ENCODE data around the gene PALM2AKAP2.

Gene PALM2AKAP2

DNA sequence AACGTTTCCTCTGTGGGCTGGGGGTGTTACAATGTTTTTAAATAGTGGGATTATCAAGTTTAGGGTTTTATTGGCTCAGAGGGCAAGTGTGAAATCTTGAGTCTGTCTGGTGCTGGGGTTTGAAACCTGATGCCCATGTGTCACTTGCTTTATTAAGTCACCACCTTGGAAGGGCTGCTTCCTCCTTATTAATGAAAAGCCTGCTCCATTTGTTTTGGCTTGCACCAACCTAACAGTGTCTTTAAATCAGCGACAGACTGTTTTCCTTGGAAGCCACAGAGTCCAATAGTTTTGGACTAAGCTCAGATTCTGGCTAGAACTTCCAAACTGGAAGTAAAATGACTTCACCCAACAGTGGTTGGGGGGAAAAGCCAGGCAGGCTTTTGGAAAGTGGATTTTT lies 10.7 kb upstream of the PALM2AKAP2 start:
- Histone ChIP-seq H3K27ac (ENCODE audit: insufficient read depth, low read length, poor library complexity, severe bottlenecking) (no peak overlapping the region), H3K36me3 (ENCODE audit: control insufficient read depth, insufficient read depth, low read length) (no peaks in the 10 kb centered on the region), H3K27me3 (replicated peaks; ENCODE audit: control insufficient read depth, insufficient read depth, low read length, poor library complexity, severe bottlenecking) (no peaks in the 10 kb centered on the region), H3K9me3 (ENCODE audit: control insufficient read depth, low read length) (no peaks in the 10 kb centered on the region), H3K4me1 (ENCODE audit: control insufficient read depth, insufficient read depth, low read length, poor library complexity, severe bottlenecking) (no peaks in the 10 kb centered on the region), H3K4me3 (ENCODE audit: insufficient read depth, low read depth, low read length, poor library complexity, severe bottlenecking) (no peak overlapping the region)
- no peak for DNase-seq

DNA sequence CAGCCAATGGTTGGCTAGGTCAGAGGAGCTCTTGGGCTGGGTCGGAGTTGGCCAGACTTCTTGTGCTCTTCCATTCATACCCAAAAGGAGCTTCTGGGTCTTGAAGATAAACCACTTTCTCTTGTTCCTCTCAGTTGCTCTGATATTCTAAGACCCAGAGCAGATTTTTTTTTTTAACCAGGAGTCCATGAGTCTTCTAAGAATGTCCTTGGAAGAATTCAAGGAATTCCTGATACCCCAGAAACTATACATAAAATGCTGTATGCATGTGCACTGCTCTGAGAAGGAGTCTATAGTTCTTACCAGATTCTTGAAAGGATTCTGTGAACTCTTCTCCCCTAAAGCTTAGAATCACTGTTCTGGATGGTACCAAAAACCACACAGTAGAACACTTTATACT lies 9.9 kb upstream of the PALM2AKAP2 start:
- Histone ChIP-seq H3K4me1 (ENCODE audit: control insufficient read depth, insufficient read depth, low read length, poor library complexity, severe bottlenecking) (no peaks in the 10 kb centered on the region), H3K9me3 (ENCODE audit: control insufficient read depth, low read length) (no peaks in the 10 kb centered on the region), H3K27ac (ENCODE audit: insufficient read depth, low read length, poor library complexity, severe bottlenecking) (no peak overlapping the region), H3K4me3 (ENCODE audit: insufficient read depth, low read depth, low read length, poor library complexity, severe bottlenecking) (no peak overlapping the region), H3K27me3 (replicated peaks; ENCODE audit: control insufficient read depth, insufficient read depth, low read length, poor library complexity, severe bottlenecking) (no peaks in the 10 kb centered on the region), H3K36me3 (ENCODE audit: control insufficient read depth, insufficient read depth, low read length) (no peaks in the 10 kb centered on the region)
- no peak for DNase-seq

DNA sequence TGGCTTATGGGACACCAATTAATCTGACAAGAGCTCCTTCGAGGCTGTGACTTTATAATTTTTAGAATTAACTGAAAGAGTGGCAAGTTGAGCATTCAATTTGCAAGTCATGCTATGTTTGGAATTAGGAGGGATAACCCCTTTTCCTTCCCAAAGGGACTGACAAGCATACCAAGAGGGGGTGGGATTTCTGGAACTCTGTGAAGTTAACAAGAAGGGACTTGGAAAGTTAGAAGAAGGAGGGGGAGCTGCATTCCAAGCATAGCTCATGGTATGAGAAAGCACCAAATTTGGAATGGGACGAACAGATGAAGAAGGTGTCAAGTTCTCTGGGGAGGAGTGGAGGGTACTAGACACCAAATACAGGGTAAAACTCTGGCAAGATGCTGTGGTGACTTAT lies 8.9 kb upstream of the PALM2AKAP2 start:
- no peak for DNase-seq

DNA sequence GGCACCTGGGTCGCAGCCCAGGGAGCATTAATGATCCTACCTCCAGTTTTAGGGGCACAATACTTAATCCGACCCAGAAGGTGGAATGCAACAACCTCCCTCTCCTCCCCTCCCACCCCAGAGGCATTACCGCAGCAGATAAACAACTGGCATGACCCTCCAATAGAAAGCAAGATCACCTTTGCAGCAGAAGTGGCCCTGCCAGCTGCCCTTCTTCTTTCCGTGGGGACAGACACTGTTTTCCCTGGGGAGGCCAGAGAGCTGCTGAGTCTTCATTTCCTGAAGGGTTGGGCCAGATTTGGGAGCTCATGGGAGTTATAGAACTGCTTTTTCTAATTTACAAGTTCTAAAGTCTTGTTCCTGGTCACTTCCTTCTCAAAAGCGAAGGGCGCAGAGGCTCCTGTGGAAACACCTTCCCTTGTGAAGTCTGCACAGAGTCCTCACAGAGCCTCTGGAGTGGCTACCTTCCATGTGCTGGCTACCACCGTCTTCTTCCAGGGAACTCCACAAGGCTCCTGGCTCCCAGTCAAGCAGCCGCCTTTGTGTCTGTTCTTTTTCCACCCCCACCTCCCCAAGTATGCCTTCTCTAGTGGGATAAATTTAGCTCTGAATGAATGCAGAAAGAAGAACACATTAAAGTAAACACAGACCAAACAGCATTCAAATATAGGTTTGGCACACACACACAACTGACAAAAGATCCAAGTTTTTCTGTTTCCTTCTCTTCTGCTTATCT lies 8.0 kb upstream of the PALM2AKAP2 start:
- Histone ChIP-seq H3K9me3 (ENCODE audit: control insufficient read depth, low read length) (no peaks in the 10 kb centered on the region), H3K4me1 (ENCODE audit: control insufficient read depth, insufficient read depth, low read length, poor library complexity, severe bottlenecking) (no peaks in the 10 kb centered on the region), H3K36me3 (ENCODE audit: control insufficient read depth, insufficient read depth, low read length) (no peaks in the 10 kb centered on the region), H3K27ac (ENCODE audit: insufficient read depth, low read length, poor library complexity, severe bottlenecking) (no peak overlapping the region), H3K27me3 (replicated peaks; ENCODE audit: control insufficient read depth, insufficient read depth, low read length, poor library complexity, severe bottlenecking) (no peaks in the 10 kb centered on the region), H3K4me3 (ENCODE audit: insufficient read depth, low read depth, low read length, poor library complexity, severe bottlenecking) (no peak overlapping the region)
- DNase-seq = no peak

More for the DNA sequence above, 8.9 kb upstream of the PALM2AKAP2 start:
- no peaks in the 10 kb centered on the region for H3K9me3 ChIP-seq (ENCODE audit: control insufficient read depth, low read length)
- H3K36me3 ChIP-seq (ENCODE audit: control insufficient read depth, insufficient read depth, low read length) = no peaks in the 10 kb centered on the region
- H3K4me3 ChIP-seq (ENCODE audit: insufficient read depth, low read depth, low read length, poor library complexity, severe bottlenecking) = no peak overlapping the region
- no peak overlapping the region for H3K27ac ChIP-seq (ENCODE audit: insufficient read depth, low read length, poor library complexity, severe bottlenecking)
- no peaks in the 10 kb centered on the region for H3K4me1 ChIP-seq (ENCODE audit: control insufficient read depth, insufficient read depth, low read length, poor library complexity, severe bottlenecking)
- H3K27me3 ChIP-seq (replicated peaks; ENCODE audit: control insufficient read depth, insufficient read depth, low read length, poor library complexity, severe bottlenecking) = no peaks in the 10 kb centered on the region

- H3K27ac ChIP-seq (ENCODE audit: insufficient read depth, low read length, poor library complexity, severe bottlenecking) = no peak overlapping the region
- no peaks in the 10 kb centered on the region for H3K9me3 ChIP-seq (ENCODE audit: control insufficient read depth, low read length)
- no peaks in the 10 kb centered on the region for H3K4me1 ChIP-seq (ENCODE audit: control insufficient read depth, insufficient read depth, low read length, poor library complexity, severe bottlenecking)
- no peak overlapping the region for H3K4me3 ChIP-seq (ENCODE audit: insufficient read depth, low read depth, low read length, poor library complexity, severe bottlenecking)
- no peaks in the 10 kb centered on the region for H3K36me3 ChIP-seq (ENCODE audit: control insufficient read depth, insufficient read depth, low read length)
- DNase-seq = no peak
- no peaks in the 10 kb centered on the region for H3K27me3 ChIP-seq (replicated peaks; ENCODE audit: control insufficient read depth, insufficient read depth, low read length, poor library complexity, severe bottlenecking)
These were observed 4.5 kb upstream of the PALM2AKAP2 start for GRCh38 chr9:109775516-109775915.

DNA sequence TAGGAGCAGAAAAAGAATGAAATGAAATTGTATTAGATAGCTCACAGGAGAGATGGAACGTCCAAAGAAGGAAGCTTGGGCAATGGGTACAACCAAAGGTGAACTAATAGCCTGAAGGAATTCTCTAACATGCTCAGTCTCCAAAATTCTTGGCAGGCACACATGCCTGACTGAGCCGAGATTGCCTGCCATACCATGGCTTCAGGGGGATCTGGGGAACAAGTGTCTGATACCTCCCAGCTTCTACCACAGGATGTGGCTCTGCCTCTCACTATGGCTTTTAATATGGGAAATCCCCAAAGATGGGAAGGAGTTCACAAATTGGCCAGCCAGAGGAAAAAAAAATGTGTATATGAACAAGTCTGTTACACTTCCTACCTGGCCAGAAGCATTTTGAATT lies 3.6 kb upstream of the PALM2AKAP2 start:
- H3K36me3 ChIP-seq (ENCODE audit: control insufficient read depth, insufficient read depth, low read length) = no peaks in the 10 kb centered on the region
- no peak for DNase-seq
- H3K27me3 ChIP-seq (replicated peaks; ENCODE audit: control insufficient read depth, insufficient read depth, low read length, poor library complexity, severe bottlenecking) = no peaks in the 10 kb centered on the region
- H3K9me3 ChIP-seq (ENCODE audit: control insufficient read depth, low read length) = no peaks in the 10 kb centered on the region
- no peak overlapping the region for H3K4me3 ChIP-seq (ENCODE audit: insufficient read depth, low read depth, low read length, poor library complexity, severe bottlenecking)
- no peak overlapping the region for H3K27ac ChIP-seq (ENCODE audit: insufficient read depth, low read length, poor library complexity, severe bottlenecking)
- no peaks in the 10 kb centered on the region for H3K4me1 ChIP-seq (ENCODE audit: control insufficient read depth, insufficient read depth, low read length, poor library complexity, severe bottlenecking)

DNA sequence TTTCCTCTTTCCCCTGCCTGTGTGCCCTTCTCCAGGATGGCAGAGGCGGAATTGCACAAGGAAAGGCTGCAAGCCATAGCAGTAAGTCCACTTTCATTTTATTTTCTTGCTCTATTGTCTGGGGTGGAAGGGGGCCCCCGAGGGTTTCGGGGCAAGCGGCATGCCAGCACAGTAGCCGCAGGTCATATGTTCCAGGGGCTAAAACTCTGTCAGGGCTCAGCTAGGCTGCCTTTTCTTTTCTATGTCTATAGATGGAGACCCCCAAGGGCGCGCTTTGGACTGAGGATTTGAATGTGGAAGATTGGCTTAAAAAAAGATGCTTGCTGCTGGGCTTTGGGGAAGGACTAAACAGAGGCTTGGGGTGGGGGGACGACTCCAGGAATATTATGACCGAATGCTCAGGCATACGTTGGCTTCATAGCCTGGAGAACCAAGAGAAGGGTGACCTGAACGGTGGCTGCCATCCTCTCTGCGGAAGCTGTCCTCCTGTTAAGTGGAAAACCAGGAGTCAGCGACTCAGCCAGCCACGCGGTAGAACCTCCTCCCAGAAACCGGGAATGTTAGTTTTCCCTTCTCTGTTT lies 545 bp downstream of the PALM2AKAP2 start:
- Histone ChIP-seq H3K27me3 (replicated peaks; ENCODE audit: control insufficient read depth, insufficient read depth, low read length, poor library complexity, severe bottlenecking) (no peaks in the 10 kb centered on the region), H3K36me3 (ENCODE audit: control insufficient read depth, insufficient read depth, low read length) (no peaks in the 10 kb centered on the region), H3K9me3 (ENCODE audit: control insufficient read depth, low read length) (no peaks in the 10 kb centered on the region), H3K4me1 (ENCODE audit: control insufficient read depth, insufficient read depth, low read length, poor library complexity, severe bottlenecking) (no peaks in the 10 kb centered on the region), H3K27ac (ENCODE audit: insufficient read depth, low read length, poor library complexity, severe bottlenecking) (no peak overlapping the region), H3K4me3 (ENCODE audit: insufficient read depth, low read depth, low read length, poor library complexity, severe bottlenecking) (no peak overlapping the region)
- no peak for DNase-seq

DNA sequence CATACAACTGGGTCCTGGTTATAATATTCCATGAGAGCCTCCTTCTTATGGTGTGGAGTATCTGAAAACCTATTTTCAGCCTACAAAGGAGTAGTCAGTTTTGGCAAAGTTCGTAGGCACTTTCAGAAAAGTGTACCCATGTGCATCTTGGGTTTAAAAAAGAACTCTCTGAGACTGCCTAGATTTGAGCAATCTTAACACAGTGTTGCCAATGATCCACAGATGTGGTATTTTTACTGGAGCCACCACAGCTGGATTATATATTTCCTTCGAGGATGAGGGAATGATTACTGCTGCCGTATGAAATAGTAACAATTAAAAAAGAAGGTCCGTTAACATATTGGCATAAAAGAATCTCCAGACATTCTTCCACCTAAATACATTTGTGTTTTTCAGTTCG lies 1.1 kb downstream of the PALM2AKAP2 start:
- H3K27ac ChIP-seq (ENCODE audit: insufficient read depth, low read length, poor library complexity, severe bottlenecking) = no peak overlapping the region
- no peaks in the 10 kb centered on the region for H3K4me1 ChIP-seq (ENCODE audit: control insufficient read depth, insufficient read depth, low read length, poor library complexity, severe bottlenecking)
- no peaks in the 10 kb centered on the region for H3K27me3 ChIP-seq (replicated peaks; ENCODE audit: control insufficient read depth, insufficient read depth, low read length, poor library complexity, severe bottlenecking)
- H3K9me3 ChIP-seq (ENCODE audit: control insufficient read depth, low read length) = no peaks in the 10 kb centered on the region
- no peaks in the 10 kb centered on the region for H3K36me3 ChIP-seq (ENCODE audit: control insufficient read depth, insufficient read depth, low read length)
- no peak for DNase-seq
- no peak overlapping the region for H3K4me3 ChIP-seq (ENCODE audit: insufficient read depth, low read depth, low read length, poor library complexity, severe bottlenecking)

GRCh38 chr9:109781541-109782197 lies 1.7 kb downstream of the PALM2AKAP2 start:
- Histone ChIP-seq H3K9me3 (ENCODE audit: control insufficient read depth, low read length) (no peaks in the 10 kb centered on the region), H3K27ac (ENCODE audit: insufficient read depth, low read length, poor library complexity, severe bottlenecking) (no peak overlapping the region), H3K4me3 (ENCODE audit: insufficient read depth, low read depth, low read length, poor library complexity, severe bottlenecking) (no peak overlapping the region), H3K4me1 (ENCODE audit: control insufficient read depth, insufficient read depth, low read length, poor library complexity, severe bottlenecking) (no peaks in the 10 kb centered on the region), H3K27me3 (replicated peaks; ENCODE audit: control insufficient read depth, insufficient read depth, low read length, poor library complexity, severe bottlenecking) (no peaks in the 10 kb centered on the region), H3K36me3 (ENCODE audit: control insufficient read depth, insufficient read depth, low read length) (no peaks in the 10 kb centered on the region)
- DNase-seq = no peak

- no peaks in the 10 kb centered on the region for H3K4me1 ChIP-seq (ENCODE audit: control insufficient read depth, insufficient read depth, low read length, poor library complexity, severe bottlenecking)
- no peak overlapping the region for H3K4me3 ChIP-seq (ENCODE audit: insufficient read depth, low read depth, low read length, poor library complexity, severe bottlenecking)
- no peaks in the 10 kb centered on the region for H3K27me3 ChIP-seq (replicated peaks; ENCODE audit: control insufficient read depth, insufficient read depth, low read length, poor library complexity, severe bottlenecking)
- no peak for DNase-seq
- no peaks in the 10 kb centered on the region for H3K9me3 ChIP-seq (ENCODE audit: control insufficient read depth, low read length)
- H3K27ac ChIP-seq (ENCODE audit: insufficient read depth, low read length, poor library complexity, severe bottlenecking) = no peak overlapping the region
- no peaks in the 10 kb centered on the region for H3K36me3 ChIP-seq (ENCODE audit: control insufficient read depth, insufficient read depth, low read length)
These were observed 7.7 kb downstream of the PALM2AKAP2 start for GRCh38 chr9:109787735-109788134.
